Neutrophil (primary cell): ENCODE measurements around the gene CHD2.

ENCODE experiments used
- H3K27ac ChIP-seq: fragments of 200-600 bp; sonication (generic); 2 replicates; pipeline ENCODE4 v1.5.1; 2016; ENCODE audit warnings: mild to moderate bottlenecking, moderate library complexity
- H3K27me3 ChIP-seq: fragments of 200-600 bp; sonication (generic); 2 replicates; pipeline ENCODE4 v1.6.0; 2016; ENCODE audit warnings: mild to moderate bottlenecking
- H3K36me3 ChIP-seq: fragments of 200-600 bp; sonication (generic); 2 replicates; pipeline ENCODE4 v1.5.1; 2017
- H3K4me1 ChIP-seq, 2 experiments: fragments of 200-600 bp in 1 of 2; sonication (generic) in 1 of 2; 1 replicate in 1 of 2; 2 replicates in 1 of 2; pipeline versions ENCODE4 v1.5.1 to v1.6.1; 2013 to 2016; ENCODE audit warnings: low read depth in 1 of 2, low read length in 1 of 2, mild to moderate bottlenecking in 1 of 2, moderate library complexity in 1 of 2; ENCODE audit not compliant: control insufficient read depth in 1 of 2, insufficient read depth in 1 of 2
- H3K4me3 ChIP-seq, 2 experiments: fragments of 200-600 bp in 1 of 2; sonication (generic) in 1 of 2; 1 replicate in 1 of 2; 2 replicates in 1 of 2; pipeline ENCODE4 v1.5.1; 2013 to 2016; ENCODE audit warnings: low read depth in 1 of 2, low read length in 1 of 2, mild to moderate bottlenecking in 1 of 2, moderate library complexity in 1 of 2
- H3K9me3 ChIP-seq: fragments of 200-600 bp; sonication (generic); 2 replicates; pipeline ENCODE4 v1.5.1; 2016
- TF ChIP-seq, protein P1 (sequence below): fragments of 200-600 bp; sonication (generic); IDR thresholded peaks from 2 replicates; pipeline ENCODE4 v1.5.1; 2016; ENCODE audit warnings: antibody characterized with exemption

Gene CHD2

DNA sequence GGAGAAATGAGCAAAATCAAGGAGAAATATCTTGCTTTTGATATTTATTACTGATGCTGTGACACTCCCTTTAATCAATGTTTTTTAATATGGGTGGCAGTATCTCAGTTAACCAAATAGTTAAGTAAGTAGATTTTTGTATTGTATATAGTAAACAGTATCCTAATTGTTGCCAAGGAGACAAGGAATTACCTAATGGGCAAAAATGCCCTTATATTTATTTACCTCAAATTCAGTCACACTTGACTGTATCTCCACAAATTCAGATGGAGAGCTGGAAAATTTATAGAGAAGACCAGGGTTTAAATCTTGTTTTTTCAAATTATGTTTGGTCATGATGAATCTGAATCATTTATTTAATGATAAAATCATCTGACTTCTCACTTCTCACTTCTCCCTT is 3.6 kb upstream of the CHD2 start:
- TF ChIP-seq, protein P1, sequence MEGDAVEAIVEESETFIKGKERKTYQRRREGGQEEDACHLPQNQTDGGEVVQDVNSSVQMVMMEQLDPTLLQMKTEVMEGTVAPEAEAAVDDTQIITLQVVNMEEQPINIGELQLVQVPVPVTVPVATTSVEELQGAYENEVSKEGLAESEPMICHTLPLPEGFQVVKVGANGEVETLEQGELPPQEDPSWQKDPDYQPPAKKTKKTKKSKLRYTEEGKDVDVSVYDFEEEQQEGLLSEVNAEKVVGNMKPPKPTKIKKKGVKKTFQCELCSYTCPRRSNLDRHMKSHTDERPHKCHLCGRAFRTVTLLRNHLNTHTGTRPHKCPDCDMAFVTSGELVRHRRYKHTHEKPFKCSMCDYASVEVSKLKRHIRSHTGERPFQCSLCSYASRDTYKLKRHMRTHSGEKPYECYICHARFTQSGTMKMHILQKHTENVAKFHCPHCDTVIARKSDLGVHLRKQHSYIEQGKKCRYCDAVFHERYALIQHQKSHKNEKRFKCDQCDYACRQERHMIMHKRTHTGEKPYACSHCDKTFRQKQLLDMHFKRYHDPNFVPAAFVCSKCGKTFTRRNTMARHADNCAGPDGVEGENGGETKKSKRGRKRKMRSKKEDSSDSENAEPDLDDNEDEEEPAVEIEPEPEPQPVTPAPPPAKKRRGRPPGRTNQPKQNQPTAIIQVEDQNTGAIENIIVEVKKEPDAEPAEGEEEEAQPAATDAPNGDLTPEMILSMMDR: no peak
- Histone ChIP-seq H3K4me3 (no peak overlapping the region), H3K9me3 (no peaks in the 10 kb centered on the region), H3K27ac (peak overlapping the region; percentile 58), H3K4me1 (peaks cover 52 to 57% of the 10 kb centered on the region in 2 experiments), H3K27me3 (no peaks in the 10 kb centered on the region), H3K36me3 (peaks cover 52% of the 10 kb centered on the region)

DNA sequence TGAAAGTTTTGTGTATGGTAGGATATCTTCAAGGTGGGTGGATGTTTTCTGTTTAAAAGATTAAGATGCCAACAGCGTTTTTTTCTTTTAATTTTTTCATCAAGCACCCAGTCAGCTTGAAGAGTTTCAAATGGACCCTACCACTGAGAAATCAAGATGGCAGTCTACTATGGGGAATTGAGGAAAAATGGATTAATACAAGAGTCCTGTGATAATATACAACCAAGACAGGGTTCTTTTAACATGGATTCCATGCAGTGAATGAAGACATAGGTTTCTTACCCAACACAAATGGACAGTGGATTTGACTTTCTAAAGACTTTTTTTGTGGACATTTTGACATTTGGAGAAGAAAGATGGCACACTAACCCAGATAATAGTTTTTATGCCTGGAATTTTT is 2.5 kb upstream of the CHD2 start:
- Histone ChIP-seq H3K4me1 (peaks cover 61 to 68% of the 10 kb centered on the region in 2 experiments), H3K9me3 (no peaks in the 10 kb centered on the region), H3K27me3 (no peaks in the 10 kb centered on the region), H3K36me3 (peaks cover 42% of the 10 kb centered on the region), H3K27ac (peak overlapping the region; percentile 98), H3K4me3 (no peak overlapping the region)
- TF ChIP-seq, protein P1: no peak

DNA sequence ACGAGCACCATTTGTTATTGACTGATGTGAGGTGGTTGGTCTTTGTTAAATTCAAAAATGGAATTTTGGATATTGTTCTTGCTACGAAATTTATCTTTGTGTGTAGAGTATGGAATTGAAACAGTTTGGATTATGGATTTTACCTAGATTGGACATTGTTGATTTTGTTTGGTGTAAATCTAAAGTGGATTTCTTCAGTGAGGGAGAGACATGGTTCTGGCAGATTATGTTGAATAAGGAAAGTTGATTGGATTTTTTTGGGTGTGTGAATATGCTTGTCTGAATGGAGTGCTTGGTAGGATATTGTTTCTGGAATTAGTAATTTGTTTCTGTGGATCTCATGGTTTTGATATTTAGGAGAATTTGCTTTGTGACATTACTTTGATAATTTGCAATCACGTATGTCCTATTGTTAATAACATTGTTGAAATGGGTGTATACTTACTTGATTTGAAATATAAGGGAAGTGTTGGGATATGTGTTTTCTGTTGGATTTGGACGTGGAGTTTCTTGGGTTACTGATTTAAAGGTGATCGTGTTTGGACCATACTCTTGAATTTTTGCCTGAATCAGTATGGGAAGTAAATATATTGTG is 1.0 kb upstream of the CHD2 start:
- peaks cover 72 to 75% of the 10 kb centered on the region in 2 experiments for H3K4me1 ChIP-seq

DNA sequence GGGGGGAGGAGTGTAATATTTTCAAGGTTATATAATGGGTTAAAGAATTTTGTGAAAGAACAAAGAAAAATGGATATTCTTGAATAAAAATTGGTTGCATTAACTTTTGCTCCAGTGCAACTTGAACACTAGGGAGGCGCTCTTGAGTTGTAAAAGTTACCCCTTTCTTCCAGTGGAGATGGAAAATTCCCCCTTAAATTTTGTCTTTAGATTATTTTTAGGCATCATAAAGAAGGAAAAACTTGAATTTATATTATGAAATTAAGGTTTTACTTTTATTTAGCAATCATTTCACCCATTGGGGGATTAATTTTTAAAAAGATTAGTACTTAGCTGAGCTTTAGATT is 550 bp upstream of the CHD2 start:
- peak overlapping the region; percentile 98 for H3K27ac ChIP-seq
- H3K36me3 ChIP-seq: peaks cover 22% of the 10 kb centered on the region
- peaks cover 70 to 73% of the 10 kb centered on the region in 2 experiments for H3K4me1 ChIP-seq
- no peaks in the 10 kb centered on the region for H3K27me3 ChIP-seq
- H3K9me3 ChIP-seq: no peaks in the 10 kb centered on the region
- H3K4me3 ChIP-seq: peak overlapping the region; percentile 69 to 83
- TF ChIP-seq, protein P1: peak; percentile 54

More for the DNA sequence above, 1.0 kb upstream of the CHD2 start:
- TF ChIP-seq, protein P1: no peak
- H3K4me3 ChIP-seq: peak overlapping the region in 1 of 2 experiments; percentile 83
- peak overlapping the region; percentile 98 for H3K27ac ChIP-seq
- no peaks in the 10 kb centered on the region for H3K27me3 ChIP-seq
- H3K36me3 ChIP-seq: peaks cover 27% of the 10 kb centered on the region
- no peaks in the 10 kb centered on the region for H3K9me3 ChIP-seq

DNA sequence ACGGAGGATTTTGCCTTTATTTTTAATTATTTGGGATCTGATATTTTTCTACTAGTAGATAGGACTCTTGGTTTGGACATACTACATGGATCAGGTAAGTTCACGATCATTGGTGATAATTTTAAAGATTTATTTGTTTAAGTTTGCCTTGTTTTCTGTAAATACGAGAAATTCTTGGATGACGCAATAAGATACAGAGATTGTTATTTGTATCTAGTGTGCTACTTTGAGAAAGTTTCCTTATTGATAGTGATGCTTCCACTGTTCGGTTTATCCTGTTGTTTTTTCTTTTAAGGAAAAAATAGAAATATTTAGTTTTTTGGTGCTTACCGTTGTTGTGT is 577 bp downstream of the CHD2 start:
- peaks cover 71 to 73% of the 10 kb centered on the region in 2 experiments for H3K4me1 ChIP-seq
- H3K27ac ChIP-seq: peak overlapping the region; percentile 98
- H3K4me3 ChIP-seq: peak overlapping the region; percentile 69 to 83
- TF ChIP-seq, protein P1: no peak
- no peaks in the 10 kb centered on the region for H3K27me3 ChIP-seq
- H3K36me3 ChIP-seq: peaks cover 22% of the 10 kb centered on the region
- H3K9me3 ChIP-seq: no peaks in the 10 kb centered on the region
